GM12878 (cell line): ENCODE data around the gene RPL27. TPM values are rescaled to one million over a fixed set of nuclear protein-coding genes. Genes with fewer than 3 reads are reported as not detected.
A peak's percentile ranks its signal among the peaks of the same experiment; 100 is the strongest.

Source experiments
- ATF7 ChIP-seq: fragments of 450-650 bp; IDR thresholded peaks from 2 replicates; pipeline ENCODE4 v1.6.1; 2016; ENCODE audit warnings: low read depth, mild to moderate bottlenecking
- BHLHE40 ChIP-seq, 2 experiments: fragments of 450-650 bp in 1 of 2; IDR thresholded peaks; 2 replicates each; pipeline ENCODE4 v1.6.1; 2011 to 2017; ENCODE audit warnings: low read depth in 2 of 2, borderline replicate concordance in 1 of 2, improper control_type of control experiment in 1 of 2, low read length in 1 of 2, mild to moderate bottlenecking in 1 of 2
- CEBPB ChIP-seq, 2 experiments: fragments of 150-350 bp in 1 of 2; IDR thresholded peaks; 2 replicates each; pipeline ENCODE4 v1.6.1; 2012 to 2014; ENCODE audit warnings: low read depth in 2 of 2, low read length in 2 of 2, borderline replicate concordance in 1 of 2, inconsistent platforms in 1 of 2
- FOS ChIP-seq: IDR thresholded peaks from 3 replicates; pipeline ENCODE4 v1.6.1; 2011; ENCODE audit warnings: borderline replicate concordance; ENCODE audit not compliant: insufficient read length; ENCODE audit errors: extremely low read depth
- IRF4 ChIP-seq: IDR thresholded peaks from 2 replicates; pipeline ENCODE4 v1.6.1; 2011; ENCODE audit warnings: low read depth, low read length
- LARP7 ChIP-seq: fragments of 450-650 bp; IDR thresholded peaks from 2 replicates; pipeline ENCODE4 v1.6.1; 2017; ENCODE audit warnings: mild to moderate bottlenecking
- NFXL1 ChIP-seq: fragments of 450-650 bp; IDR thresholded peaks from 2 replicates; pipeline ENCODE4 v1.6.1; 2017; ENCODE audit warnings: antibody characterized with exemption, mild to moderate bottlenecking, borderline replicate concordance
- RAD51 ChIP-seq: fragments of 450-650 bp; IDR thresholded peaks from 2 replicates; pipeline ENCODE4 v1.6.1; 2016; ENCODE audit warnings: moderate library complexity, mild to moderate bottlenecking, inconsistent platforms
- RUNX3 ChIP-seq: IDR thresholded peaks from 2 replicates; pipeline ENCODE4 v1.6.1; 2012; ENCODE audit warnings: low read length, inconsistent platforms
- ZNF217 ChIP-seq: fragments of 450-650 bp; IDR thresholded peaks from 2 replicates; pipeline ENCODE4 v1.6.1; 2017; ENCODE audit warnings: antibody characterized with exemption, mild to moderate bottlenecking
- ZNF24 ChIP-seq: fragments of 450-650 bp; IDR thresholded peaks from 2 replicates; pipeline ENCODE4 v1.6.1; 2017; ENCODE audit warnings: antibody characterized with exemption, mild to moderate bottlenecking
- polyA plus RNA-seq, 11 experiments: library from polyadenylated mRNA; depleted of rRNA in 4 of 11; unstranded in 6 of 11; stranded (reverse) in 5 of 11; fragments of >200 nt; fragmentation: Nextera tagmentation in 4 of 11; fragmentation: Illumina TruSeq in 1 of 11; extraction: Ambion mirVana in 4 of 11; extraction: Trizol in 1 of 11; gene quantifications; 1 replicate in 1 of 11; 2 replicates in 10 of 11; pipeline versions ENCODE4 v1.2.1 to v1.2.3, GENCODE V29; 2011 to 2016; ENCODE audit warnings: inconsistent platforms in 2 of 11, missing spikeins in 2 of 11, low read depth in 1 of 11
- total RNA-seq, 4 experiments: library from RNA; depleted of rRNA in 3 of 4; stranded (reverse); fragments of >200 nt in 3 of 4; fragmentation: Illumina TruSeq in 1 of 4; extraction: Trizol in 1 of 4; gene quantifications; 2 replicates each; pipeline versions ENCODE4 v1.2.1 to v1.2.3, GENCODE V29; 2013 to 2021
- TF ChIP-seq, protein P1 (sequence below): fragments of 450-650 bp; formaldehyde crosslinking; IDR thresholded peaks from 2 replicates; pipeline ENCODE4 v1.5.0; 2022; ENCODE audit warnings: mild to moderate bottlenecking, missing genetic modification characterization
- TF ChIP-seq, protein P2 (sequence below): IDR thresholded peaks from 2 replicates; pipeline ENCODE4 v1.6.1; 2011; ENCODE audit warnings: borderline replicate concordance, low read depth, mild to moderate bottlenecking, moderate library complexity, low read length; ENCODE audit not compliant: insufficient read depth, poor library complexity, severe bottlenecking
- TF ChIP-seq, protein P3 (sequence below): fragments of 450-650 bp; IDR thresholded peaks from 2 replicates; pipeline ENCODE4 v1.6.1; 2017; ENCODE audit warnings: borderline replicate concordance
- TF ChIP-seq, protein P4 (sequence below): fragments of 450-650 bp; IDR thresholded peaks from 2 replicates; pipeline ENCODE4 v1.6.1; 2017; ENCODE audit warnings: mild to moderate bottlenecking, low read depth, inconsistent platforms; ENCODE audit not compliant: poor library complexity, severe bottlenecking
- TF ChIP-seq, protein P5 (sequence below): fragments of 450-650 bp; IDR thresholded peaks from 2 replicates; pipeline ENCODE4 v1.6.1; 2017; ENCODE audit warnings: mild to moderate bottlenecking, moderate library complexity

Gene RPL27
- total and polyA plus RNA-seq, 10 of the 15 experiments (the other 5 are each of a cell fraction or from before 2014, with no cell fraction given) = 1,748 to 6,934 (median 3,779) TPM

DNA sequence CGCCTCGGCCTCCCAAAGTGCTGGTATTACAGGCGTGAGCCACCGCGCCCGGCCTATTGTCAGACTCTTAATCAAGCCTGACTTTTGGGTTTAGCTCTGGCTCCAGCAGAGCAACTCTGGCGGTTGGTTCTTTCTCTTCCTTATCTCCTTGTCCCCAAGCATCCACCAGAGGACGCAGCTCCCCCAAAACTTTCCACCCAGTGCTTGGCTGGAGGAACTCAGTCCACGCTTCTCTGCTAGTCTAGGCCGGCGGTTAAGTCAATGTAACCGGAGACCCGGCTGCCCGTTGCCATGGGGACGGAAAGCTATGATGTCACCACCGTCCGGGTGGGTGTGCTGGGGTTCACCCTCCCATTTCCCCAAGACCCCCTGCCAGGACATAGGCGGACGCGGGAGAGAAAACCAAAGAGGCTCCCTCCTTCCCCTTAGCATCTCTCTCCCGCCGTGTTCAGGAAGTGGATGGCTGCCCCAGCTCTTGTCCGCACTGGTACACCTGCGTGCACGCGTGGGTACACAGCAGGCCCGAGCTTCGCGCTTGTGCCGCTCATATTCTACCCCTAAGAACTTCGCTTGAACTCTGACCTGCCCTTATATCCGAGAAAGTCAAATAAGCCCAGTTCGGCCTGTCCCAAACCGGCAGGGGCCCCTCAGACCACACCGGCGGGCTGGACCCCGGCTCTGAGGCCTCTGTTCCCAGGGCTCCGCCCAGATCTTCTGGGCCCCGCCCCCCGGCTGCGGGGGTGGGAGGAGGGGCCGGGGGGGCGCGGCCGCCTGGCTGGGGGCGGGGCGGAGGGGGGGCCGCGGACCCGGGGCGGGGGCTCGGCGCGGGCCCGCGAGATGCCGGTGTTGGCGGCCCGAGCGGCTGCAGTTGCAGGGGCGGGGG lies 26.4 kb downstream of the RPL27 start, which contains the start of gene RND2 (continued):
- TF ChIP-seq FOS (no peak), NFXL1 (no peak), RUNX3 (peak; percentile 49; the same call in 1 of the 2 replicates), IRF4 (no peak), ATF7 (peak; percentile 97), BHLHE40 (IDR thresholded peaks at IDR 0.05; ENCODE audit: borderline replicate concordance in 1 of 2, low read depth in 2 of 2, low read length in 1 of 2) (peak in 1 of 2 experiments; percentile 45; a peak in 1 of 4 replicates), LARP7 (peak; percentile 49; the same call in 1 of the 2 replicates), ZNF217 (no peak), ZNF24 (no peak), CEBPB (IDR thresholded peaks at IDR 0.05; ENCODE audit: borderline replicate concordance in 1 of 2, low read depth in 2 of 2, low read length in 2 of 2) (no peak), RAD51 (no peak)
- TF ChIP-seq, protein P1, sequence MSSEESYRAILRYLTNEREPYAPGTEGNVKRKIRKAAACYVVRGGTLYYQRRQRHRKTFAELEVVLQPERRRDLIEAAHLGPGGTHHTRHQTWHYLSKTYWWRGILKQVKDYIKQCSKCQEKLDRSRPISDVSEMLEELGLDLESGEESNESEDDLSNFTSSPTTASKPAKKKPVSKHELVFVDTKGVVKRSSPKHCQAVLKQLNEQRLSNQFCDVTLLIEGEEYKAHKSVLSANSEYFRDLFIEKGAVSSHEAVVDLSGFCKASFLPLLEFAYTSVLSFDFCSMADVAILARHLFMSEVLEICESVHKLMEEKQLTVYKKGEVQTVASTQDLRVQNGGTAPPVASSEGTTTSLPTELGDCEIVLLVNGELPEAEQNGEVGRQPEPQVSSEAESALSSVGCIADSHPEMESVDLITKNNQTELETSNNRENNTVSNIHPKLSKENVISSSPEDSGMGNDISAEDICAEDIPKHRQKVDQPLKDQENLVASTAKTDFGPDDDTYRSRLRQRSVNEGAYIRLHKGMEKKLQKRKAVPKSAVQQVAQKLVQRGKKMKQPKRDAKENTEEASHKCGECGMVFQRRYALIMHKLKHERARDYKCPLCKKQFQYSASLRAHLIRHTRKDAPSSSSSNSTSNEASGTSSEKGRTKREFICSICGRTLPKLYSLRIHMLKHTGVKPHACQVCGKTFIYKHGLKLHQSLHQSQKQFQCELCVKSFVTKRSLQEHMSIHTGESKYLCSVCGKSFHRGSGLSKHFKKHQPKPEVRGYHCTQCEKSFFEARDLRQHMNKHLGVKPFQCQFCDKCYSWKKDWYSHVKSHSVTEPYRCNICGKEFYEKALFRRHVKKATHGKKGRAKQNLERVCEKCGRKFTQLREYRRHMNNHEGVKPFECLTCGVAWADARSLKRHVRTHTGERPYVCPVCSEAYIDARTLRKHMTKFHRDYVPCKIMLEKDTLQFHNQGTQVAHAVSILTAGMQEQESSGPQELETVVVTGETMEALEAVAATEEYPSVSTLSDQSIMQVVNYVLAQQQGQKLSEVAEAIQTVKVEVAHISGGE (CRISPR knock-in tag) = no peak
- TF ChIP-seq, protein P2, sequence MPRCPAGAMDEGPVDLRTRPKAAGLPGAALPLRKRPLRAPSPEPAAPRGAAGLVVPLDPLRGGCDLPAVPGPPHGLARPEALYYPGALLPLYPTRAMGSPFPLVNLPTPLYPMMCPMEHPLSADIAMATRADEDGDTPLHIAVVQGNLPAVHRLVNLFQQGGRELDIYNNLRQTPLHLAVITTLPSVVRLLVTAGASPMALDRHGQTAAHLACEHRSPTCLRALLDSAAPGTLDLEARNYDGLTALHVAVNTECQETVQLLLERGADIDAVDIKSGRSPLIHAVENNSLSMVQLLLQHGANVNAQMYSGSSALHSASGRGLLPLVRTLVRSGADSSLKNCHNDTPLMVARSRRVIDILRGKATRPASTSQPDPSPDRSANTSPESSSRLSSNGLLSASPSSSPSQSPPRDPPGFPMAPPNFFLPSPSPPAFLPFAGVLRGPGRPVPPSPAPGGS = no peak
- TF ChIP-seq, protein P3, sequence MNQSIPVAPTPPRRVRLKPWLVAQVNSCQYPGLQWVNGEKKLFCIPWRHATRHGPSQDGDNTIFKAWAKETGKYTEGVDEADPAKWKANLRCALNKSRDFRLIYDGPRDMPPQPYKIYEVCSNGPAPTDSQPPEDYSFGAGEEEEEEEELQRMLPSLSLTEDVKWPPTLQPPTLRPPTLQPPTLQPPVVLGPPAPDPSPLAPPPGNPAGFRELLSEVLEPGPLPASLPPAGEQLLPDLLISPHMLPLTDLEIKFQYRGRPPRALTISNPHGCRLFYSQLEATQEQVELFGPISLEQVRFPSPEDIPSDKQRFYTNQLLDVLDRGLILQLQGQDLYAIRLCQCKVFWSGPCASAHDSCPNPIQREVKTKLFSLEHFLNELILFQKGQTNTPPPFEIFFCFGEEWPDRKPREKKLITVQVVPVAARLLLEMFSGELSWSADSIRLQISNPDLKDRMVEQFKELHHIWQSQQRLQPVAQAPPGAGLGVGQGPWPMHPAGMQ = no peak
- TF ChIP-seq, protein P4, sequence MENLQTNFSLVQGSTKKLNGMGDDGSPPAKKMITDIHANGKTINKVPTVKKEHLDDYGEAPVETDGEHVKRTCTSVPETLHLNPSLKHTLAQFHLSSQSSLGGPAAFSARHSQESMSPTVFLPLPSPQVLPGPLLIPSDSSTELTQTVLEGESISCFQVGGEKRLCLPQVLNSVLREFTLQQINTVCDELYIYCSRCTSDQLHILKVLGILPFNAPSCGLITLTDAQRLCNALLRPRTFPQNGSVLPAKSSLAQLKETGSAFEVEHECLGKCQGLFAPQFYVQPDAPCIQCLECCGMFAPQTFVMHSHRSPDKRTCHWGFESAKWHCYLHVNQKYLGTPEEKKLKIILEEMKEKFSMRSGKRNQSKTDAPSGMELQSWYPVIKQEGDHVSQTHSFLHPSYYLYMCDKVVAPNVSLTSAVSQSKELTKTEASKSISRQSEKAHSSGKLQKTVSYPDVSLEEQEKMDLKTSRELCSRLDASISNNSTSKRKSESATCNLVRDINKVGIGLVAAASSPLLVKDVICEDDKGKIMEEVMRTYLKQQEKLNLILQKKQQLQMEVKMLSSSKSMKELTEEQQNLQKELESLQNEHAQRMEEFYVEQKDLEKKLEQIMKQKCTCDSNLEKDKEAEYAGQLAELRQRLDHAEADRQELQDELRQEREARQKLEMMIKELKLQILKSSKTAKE = no peak
- TF ChIP-seq, protein P5, sequence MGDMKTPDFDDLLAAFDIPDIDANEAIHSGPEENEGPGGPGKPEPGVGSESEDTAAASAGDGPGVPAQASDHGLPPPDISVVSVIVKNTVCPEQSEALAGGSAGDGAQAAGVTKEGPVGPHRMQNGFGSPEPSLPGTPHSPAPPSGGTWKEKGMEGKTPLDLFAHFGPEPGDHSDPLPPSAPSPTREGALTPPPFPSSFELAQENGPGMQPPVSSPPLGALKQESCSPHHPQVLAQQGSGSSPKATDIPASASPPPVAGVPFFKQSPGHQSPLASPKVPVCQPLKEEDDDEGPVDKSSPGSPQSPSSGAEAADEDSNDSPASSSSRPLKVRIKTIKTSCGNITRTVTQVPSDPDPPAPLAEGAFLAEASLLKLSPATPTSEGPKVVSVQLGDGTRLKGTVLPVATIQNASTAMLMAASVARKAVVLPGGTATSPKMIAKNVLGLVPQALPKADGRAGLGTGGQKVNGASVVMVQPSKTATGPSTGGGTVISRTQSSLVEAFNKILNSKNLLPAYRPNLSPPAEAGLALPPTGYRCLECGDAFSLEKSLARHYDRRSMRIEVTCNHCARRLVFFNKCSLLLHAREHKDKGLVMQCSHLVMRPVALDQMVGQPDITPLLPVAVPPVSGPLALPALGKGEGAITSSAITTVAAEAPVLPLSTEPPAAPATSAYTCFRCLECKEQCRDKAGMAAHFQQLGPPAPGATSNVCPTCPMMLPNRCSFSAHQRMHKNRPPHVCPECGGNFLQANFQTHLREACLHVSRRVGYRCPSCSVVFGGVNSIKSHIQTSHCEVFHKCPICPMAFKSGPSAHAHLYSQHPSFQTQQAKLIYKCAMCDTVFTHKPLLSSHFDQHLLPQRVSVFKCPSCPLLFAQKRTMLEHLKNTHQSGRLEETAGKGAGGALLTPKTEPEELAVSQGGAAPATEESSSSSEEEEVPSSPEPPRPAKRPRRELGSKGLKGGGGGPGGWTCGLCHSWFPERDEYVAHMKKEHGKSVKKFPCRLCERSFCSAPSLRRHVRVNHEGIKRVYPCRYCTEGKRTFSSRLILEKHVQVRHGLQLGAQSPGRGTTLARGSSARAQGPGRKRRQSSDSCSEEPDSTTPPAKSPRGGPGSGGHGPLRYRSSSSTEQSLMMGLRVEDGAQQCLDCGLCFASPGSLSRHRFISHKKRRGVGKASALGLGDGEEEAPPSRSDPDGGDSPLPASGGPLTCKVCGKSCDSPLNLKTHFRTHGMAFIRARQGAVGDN = no peak
